NCI-H460 (cell line): Measurements from ENCODE around the gene INPP5B. TPM values are rescaled to one million over a fixed set of nuclear protein-coding genes. Genes with fewer than 3 reads are reported as not detected.
"Not testable (repeated sequence)": the region's sequence is repeated elsewhere in the genome, so short reads cannot be mapped to it uniquely, and the experiment has no call there.

Source experiments
- DNase-seq: peaks from one replicate; pipeline ENCODE4 v3.0.0-alpha.2; 2016; ENCODE audit warnings: low read depth; ENCODE audit errors: extremely low read depth
- polyA plus RNA-seq: library from polyadenylated mRNA; depleted of rRNA; stranded (reverse); fragments of >200 nt; gene quantifications from 2 replicates; pipeline ENCODE4 v1.2.3, GENCODE V29; 2014; cell fraction: nucleus; rRNA removed
- total RNA-seq: library from RNA; depleted of rRNA; stranded (reverse); fragments of >200 nt; shearing (Covaris generic); gene quantifications from 2 replicates; pipeline ENCODE4 v1.2.3, GENCODE V29; 2014; rRNA removed

Gene INPP5B
- total RNA-seq = 5.0 and 5.6 TPM in 2 replicates
- polyA plus RNA-seq = 4.2 and 6.6 TPM in 2 replicates

GRCh38 chr1:37946703-37947360 lies at the start of gene INPP5B:
Gene INPP5B, minus strand, starts transcription at chr1:37947053. Its CDS starts 745 bp downstream, at chr1:37946308.
- peak; percentile 22 for DNase-seq

GRCh38 chr1:37995751-37996345 lies 49.0 kb upstream of the INPP5B start:
- no peak for DNase-seq

GRCh38 chr1:37994886-37995566 lies 48.2 kb upstream of the INPP5B start:
- no peak for DNase-seq

GRCh38 chr1:37989361-37989930 lies 42.6 kb upstream of the INPP5B start:
- no peak for DNase-seq

- DNase-seq = no peak
Observed at GRCh38 chr1:37987679-37988078, 40.8 kb upstream of the INPP5B start.

GRCh38 chr1:37983546-37983945 lies 36.7 kb upstream of the INPP5B start:
- DNase-seq = no peak

GRCh38 chr1:37978541-37978940 lies 31.7 kb upstream of the INPP5B start:
- DNase-seq = no peak

GRCh38 chr1:37975083-37975482 lies 28.2 kb upstream of the INPP5B start:
- peak; percentile 52 for DNase-seq

GRCh38 chr1:37974567-37974966 lies 27.7 kb upstream of the INPP5B start:
- no peak for DNase-seq

- DNase-seq = not testable (repeated sequence)
Observed at GRCh38 chr1:37973684-37974083, 26.8 kb upstream of the INPP5B start.

- DNase-seq = no peak
Observed at GRCh38 chr1:37965301-37965700, 18.4 kb upstream of the INPP5B start.

GRCh38 chr1:37964106-37964505 lies 17.3 kb upstream of the INPP5B start:
- not testable (repeated sequence) for DNase-seq

GRCh38 chr1:37958690-37959089 lies 11.8 kb upstream of the INPP5B start:
- no peak for DNase-seq

GRCh38 chr1:37955685-37956084 lies 8.8 kb upstream of the INPP5B start:
- no peak for DNase-seq

GRCh38 chr1:37954316-37954971 lies 7.6 kb upstream of the INPP5B start:
- no peak for DNase-seq

- no peak for DNase-seq
Observed at GRCh38 chr1:37952738-37953137, 5.9 kb upstream of the INPP5B start.

GRCh38 chr1:37951783-37952624 lies 5.2 kb upstream of the INPP5B start:
- DNase-seq = no peak

- no peak for DNase-seq
Observed at GRCh38 chr1:37951041-37951782, 4.4 kb upstream of the INPP5B start.

GRCh38 chr1:37949524-37950152 lies 2.8 kb upstream of the INPP5B start:
- DNase-seq = no peak
